Measurements from ENCODE around the gene BRAF. TPM values are rescaled to one million over a fixed set of nuclear protein-coding genes. Genes with fewer than 3 reads are reported as not detected.
"Not testable (repeated sequence)": the region's sequence is repeated elsewhere in the genome, so short reads cannot be mapped to it uniquely, and the experiment has no call there.

The BRAF gene
- total RNA-seq, 1 donor from 2014 or later = 28.4 TPM

DNA sequence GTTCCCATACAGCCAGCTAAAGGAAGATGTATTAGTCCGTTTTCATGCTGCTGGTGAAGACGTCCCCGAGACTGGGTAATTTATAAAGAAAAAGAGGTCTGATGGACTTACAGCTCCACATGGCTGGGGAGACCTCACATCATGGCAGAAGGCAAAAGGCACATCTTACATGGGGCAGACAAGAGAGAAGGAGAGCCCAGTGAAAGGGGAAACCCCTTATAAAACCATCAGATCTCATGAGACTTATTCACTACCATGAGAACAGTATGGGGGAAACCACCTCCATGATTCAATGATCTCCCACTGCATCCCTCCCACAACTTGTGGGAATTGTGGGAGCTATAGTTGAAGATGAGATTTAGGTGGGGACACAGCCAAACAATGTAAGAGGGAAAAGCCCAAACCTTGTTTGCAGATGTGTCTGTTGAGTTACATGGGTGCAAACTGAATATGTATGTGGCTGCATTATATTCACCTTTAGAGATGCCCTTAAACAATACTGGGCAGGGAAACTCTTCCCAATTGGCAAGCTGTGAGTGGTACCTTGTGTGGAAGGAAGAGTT lies 13.1 kb upstream of the BRAF start:
- Mint-ChIP-seq H3K4me3 (ENCODE audit: unreplicated experiment) (no peak overlapping the region), H3K36me3 (ENCODE audit: low read depth, unreplicated experiment) (no peaks in the 10 kb centered on the region), H3K27me3 (ENCODE audit: unreplicated experiment) (peaks cover 1% of the 10 kb centered on the region), H3K9me3 (ENCODE audit: unreplicated experiment) (no peaks in the 10 kb centered on the region), H3K27ac (ENCODE audit: unreplicated experiment) (no peak overlapping the region), H3K4me1 (ENCODE audit: unreplicated experiment) (no peaks in the 10 kb centered on the region)
- TF ChIP-seq, protein P1, sequence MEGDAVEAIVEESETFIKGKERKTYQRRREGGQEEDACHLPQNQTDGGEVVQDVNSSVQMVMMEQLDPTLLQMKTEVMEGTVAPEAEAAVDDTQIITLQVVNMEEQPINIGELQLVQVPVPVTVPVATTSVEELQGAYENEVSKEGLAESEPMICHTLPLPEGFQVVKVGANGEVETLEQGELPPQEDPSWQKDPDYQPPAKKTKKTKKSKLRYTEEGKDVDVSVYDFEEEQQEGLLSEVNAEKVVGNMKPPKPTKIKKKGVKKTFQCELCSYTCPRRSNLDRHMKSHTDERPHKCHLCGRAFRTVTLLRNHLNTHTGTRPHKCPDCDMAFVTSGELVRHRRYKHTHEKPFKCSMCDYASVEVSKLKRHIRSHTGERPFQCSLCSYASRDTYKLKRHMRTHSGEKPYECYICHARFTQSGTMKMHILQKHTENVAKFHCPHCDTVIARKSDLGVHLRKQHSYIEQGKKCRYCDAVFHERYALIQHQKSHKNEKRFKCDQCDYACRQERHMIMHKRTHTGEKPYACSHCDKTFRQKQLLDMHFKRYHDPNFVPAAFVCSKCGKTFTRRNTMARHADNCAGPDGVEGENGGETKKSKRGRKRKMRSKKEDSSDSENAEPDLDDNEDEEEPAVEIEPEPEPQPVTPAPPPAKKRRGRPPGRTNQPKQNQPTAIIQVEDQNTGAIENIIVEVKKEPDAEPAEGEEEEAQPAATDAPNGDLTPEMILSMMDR (IDR thresholded peaks at IDR 0.05; ENCODE audit: unreplicated experiment) = no peak
- DNase-seq (ENCODE audit: low spot score) = no peak

DNA sequence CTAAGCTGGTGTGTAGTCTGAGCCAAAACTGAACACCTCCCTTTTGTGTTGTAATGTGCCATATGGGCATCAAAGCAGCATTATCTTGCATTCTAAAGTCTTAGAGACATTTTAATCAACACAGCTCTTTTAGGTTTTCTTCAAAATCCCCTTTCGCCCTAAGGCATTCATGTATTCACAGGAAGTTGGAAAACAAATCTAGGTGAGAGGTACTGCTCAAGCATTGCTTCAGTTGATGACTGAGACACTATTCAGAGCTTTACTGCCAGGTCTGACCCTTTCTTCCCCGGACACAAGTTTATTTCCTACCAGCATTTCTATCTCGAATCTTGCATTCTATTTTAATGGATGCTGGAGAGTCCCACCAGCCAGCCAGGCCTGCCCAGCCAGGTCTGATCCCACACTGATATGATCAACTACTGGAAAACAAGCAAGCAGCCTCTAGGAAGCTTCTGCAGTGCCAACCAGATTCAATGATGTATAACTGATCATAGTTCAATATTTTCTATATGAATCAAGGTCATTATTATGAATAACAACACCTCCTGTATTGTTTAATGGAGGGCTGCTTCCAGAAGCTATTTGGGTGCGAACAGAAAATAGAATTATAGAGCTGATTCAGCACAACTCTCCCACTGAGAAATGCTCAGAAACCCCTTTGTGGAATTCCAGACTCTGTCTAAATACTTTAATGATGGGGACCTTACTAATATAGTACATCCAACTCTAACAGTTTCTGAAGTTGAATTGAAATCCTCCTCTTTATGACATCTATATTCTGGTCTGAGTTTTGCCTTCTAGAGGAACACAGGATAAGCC lies 4.0 kb upstream of the BRAF start:
- Mint-ChIP-seq H3K27ac (ENCODE audit: unreplicated experiment) (no peak overlapping the region), H3K9me3 (ENCODE audit: unreplicated experiment) (no peaks in the 10 kb centered on the region), H3K36me3 (ENCODE audit: low read depth, unreplicated experiment) (peaks cover 3% of the 10 kb centered on the region), H3K4me3 (ENCODE audit: unreplicated experiment) (no peak overlapping the region), H3K4me1 (ENCODE audit: unreplicated experiment) (peaks cover 5% of the 10 kb centered on the region), H3K27me3 (ENCODE audit: unreplicated experiment) (peaks cover 1% of the 10 kb centered on the region)
- TF ChIP-seq, protein P1 (IDR thresholded peaks at IDR 0.05; ENCODE audit: unreplicated experiment) = no peak
- no peak for DNase-seq (ENCODE audit: low spot score)

DNA sequence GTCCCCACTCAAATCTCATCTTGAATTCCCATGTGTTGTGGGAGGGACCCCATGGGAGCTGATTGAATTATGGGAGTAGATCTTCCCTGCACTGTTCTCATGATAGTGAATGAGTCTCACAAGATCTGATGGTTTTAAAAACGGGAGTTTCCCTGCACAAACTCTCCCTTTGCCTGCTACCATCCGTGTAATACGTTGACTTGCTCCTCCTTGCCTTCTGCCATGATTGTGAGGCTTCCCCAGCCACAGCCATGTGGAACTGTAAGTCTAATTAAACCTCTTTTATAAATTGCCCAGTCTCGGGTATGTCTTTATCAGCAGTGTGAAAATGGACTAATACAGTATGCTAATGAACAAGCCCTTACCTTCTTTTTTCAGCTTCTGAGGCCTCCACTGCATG lies 3.2 kb upstream of the BRAF start:
- H3K27me3 Mint-ChIP-seq (ENCODE audit: unreplicated experiment); H3K4me3 Mint-ChIP-seq (ENCODE audit: unreplicated experiment); H3K27ac Mint-ChIP-seq (ENCODE audit: unreplicated experiment); H3K9me3 Mint-ChIP-seq (ENCODE audit: unreplicated experiment); DNase-seq (ENCODE audit: low spot score); H3K4me1 Mint-ChIP-seq (ENCODE audit: unreplicated experiment); H3K36me3 Mint-ChIP-seq (ENCODE audit: low read depth, unreplicated experiment): not testable (repeated sequence)

DNA sequence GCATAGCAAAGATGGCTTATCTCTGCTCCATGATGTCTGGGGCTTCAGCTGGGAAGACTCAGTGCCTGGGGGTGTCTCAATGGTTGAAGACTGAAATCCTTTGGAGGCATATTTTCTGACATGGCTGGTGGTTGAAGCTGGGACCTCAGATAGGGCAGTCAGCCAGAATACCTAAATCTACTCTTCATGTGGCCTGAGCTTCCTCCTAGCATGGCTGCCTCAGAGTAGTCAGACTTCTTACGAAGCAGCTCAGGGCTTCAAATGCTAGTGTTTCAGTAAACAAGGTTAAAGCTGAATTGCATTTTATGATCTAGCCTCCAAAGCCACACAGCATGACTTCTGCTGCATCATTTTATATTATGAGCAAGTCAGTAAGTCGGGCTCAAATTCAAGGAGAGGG lies 2.6 kb upstream of the BRAF start:
- TF ChIP-seq, protein P1 (IDR thresholded peaks at IDR 0.05; ENCODE audit: unreplicated experiment) = no peak
- no peak for DNase-seq (ENCODE audit: low spot score)
- no peaks in the 10 kb centered on the region for H3K27me3 Mint-ChIP-seq (ENCODE audit: unreplicated experiment)
- H3K4me1 Mint-ChIP-seq (ENCODE audit: unreplicated experiment) = peaks cover 5% of the 10 kb centered on the region
- peaks cover 3% of the 10 kb centered on the region for H3K36me3 Mint-ChIP-seq (ENCODE audit: low read depth, unreplicated experiment)
- H3K9me3 Mint-ChIP-seq (ENCODE audit: unreplicated experiment) = no peaks in the 10 kb centered on the region
- H3K27ac Mint-ChIP-seq (ENCODE audit: unreplicated experiment) = no peak overlapping the region
- no peak overlapping the region for H3K4me3 Mint-ChIP-seq (ENCODE audit: unreplicated experiment)

DNA sequence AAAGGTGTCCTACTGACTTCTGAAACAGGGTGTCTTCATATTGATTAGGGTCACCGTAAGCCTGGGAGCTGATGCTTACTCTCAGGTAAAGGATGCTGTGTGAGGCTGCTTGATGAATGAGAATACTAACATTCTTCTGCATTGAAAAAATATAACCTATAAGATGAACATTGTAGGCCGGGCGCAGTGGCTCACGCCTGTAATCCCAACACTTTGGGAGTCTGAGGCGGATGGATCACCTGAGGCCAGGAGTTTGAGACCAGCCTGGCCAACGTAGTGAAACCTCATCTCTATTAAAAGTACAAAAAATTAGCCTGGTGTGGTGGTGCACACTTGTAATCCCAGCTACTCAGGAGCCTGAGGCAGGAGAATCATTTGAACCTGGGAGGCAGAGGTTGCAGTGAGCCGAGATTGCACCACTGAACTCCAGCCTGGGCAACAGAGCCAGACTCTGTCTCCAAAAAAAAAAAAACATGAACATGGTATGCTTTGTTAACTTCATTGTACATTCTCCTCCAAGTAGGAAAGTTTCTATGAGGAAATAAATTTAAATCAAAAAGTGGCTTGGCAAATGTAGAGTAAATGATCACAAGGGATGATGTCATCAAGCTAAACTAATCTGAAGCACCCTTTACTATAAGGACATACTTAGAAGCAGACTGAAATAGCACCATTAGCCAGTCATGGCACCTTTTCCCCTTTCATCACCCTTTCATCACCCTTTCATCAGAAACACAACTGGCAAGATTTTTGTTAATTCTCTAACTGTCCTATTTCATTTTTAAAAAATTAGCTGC lies 1.5 kb upstream of the BRAF start:
- H3K4me1 Mint-ChIP-seq (ENCODE audit: unreplicated experiment) = peaks cover 5% of the 10 kb centered on the region
- peak overlapping the region; percentile 21 for H3K4me3 Mint-ChIP-seq (ENCODE audit: unreplicated experiment)
- H3K27me3 Mint-ChIP-seq (ENCODE audit: unreplicated experiment) = no peaks in the 10 kb centered on the region
- H3K27ac Mint-ChIP-seq (ENCODE audit: unreplicated experiment) = no peak overlapping the region
- H3K36me3 Mint-ChIP-seq (ENCODE audit: low read depth, unreplicated experiment) = peaks cover 3% of the 10 kb centered on the region
- TF ChIP-seq, protein P1 (IDR thresholded peaks at IDR 0.05; ENCODE audit: unreplicated experiment) = no peak
- H3K9me3 Mint-ChIP-seq (ENCODE audit: unreplicated experiment) = no peaks in the 10 kb centered on the region
- DNase-seq (ENCODE audit: low spot score) = no peak

Data from endothelial cell (in vitro differentiated cells).